UCSD-AML1 (cell line): ENCODE measurements around the gene TSR3.

Source experiments
- DNase-seq: peaks from one replicate; lab custom pipeline; 2025; ENCODE audit not compliant: unreplicated experiment; lab: John Stamatoyannopoulos, UW

The TSR3 gene

GRCh38 chr16:1355591-1355990 is 3.9 kb upstream of the TSR3 start:
- DNase-seq, result no peak

GRCh38 chr16:1354815-1355540 is 3.3 kb upstream of the TSR3 start:
- DNase-seq, result no peak

GRCh38 chr16:1351215-1351581 is 480 bp downstream of the TSR3 start:
- no peak for DNase-seq

GRCh38 chr16:1350691-1351090 is 987 bp downstream of the TSR3 start:
- DNase-seq, result no peak

- no peak for DNase-seq
Observed at GRCh38 chr16:1349951-1350350, 1.7 kb downstream of the TSR3 start.

- DNase-seq, result no peak
Observed at GRCh38 chr16:1349351-1349750, 2.3 kb downstream of the TSR3 start.

- no peak for DNase-seq
Observed at GRCh38 chr16:1348926-1349325, 2.8 kb downstream of the TSR3 start.

GRCh38 chr16:1348441-1348840 is 3.2 kb downstream of the TSR3 start:
- no peak for DNase-seq

- no peak for DNase-seq
Observed at GRCh38 chr16:1347962-1348361, 3.7 kb downstream of the TSR3 start.

- no peak for DNase-seq
Observed at GRCh38 chr16:1347286-1347855, 4.3 kb downstream of the TSR3 start.

- no peak for DNase-seq
Observed at GRCh38 chr16:1346422-1347285, 5.0 kb downstream of the TSR3 start.

GRCh38 chr16:1345651-1346421 is 5.8 kb downstream of the TSR3 start:
- DNase-seq, result no peak

- no peak for DNase-seq
Observed at GRCh38 chr16:1345087-1345486, 6.6 kb downstream of the TSR3 start.

GRCh38 chr16:1344499-1344898 is 7.2 kb downstream of the TSR3 start:
- DNase-seq, result no peak

- no peak for DNase-seq
Observed at GRCh38 chr16:1343428-1344242, 8.0 kb downstream of the TSR3 start.

GRCh38 chr16:1342526-1343427 is 8.9 kb downstream of the TSR3 start:
- DNase-seq, result peak; percentile 98

GRCh38 chr16:1341495-1342420 is 9.9 kb downstream of the TSR3 start:
- DNase-seq, result no peak

GRCh38 chr16:1340730-1341494 is 10.8 kb downstream of the TSR3 start:
- no peak for DNase-seq
